22Rv1 (cell line): Measurements from ENCODE around the gene HOXA2.

ENCODE experiments used
- H3K27ac ChIP-seq: fragments of 450-650 bp; 2 replicates; pipeline ENCODE4 v1.5.1; 2017
- CTCF ChIP-seq: fragments of 450-650 bp; IDR thresholded peaks from 2 replicates; pipeline ENCODE4 v1.5.1; 2017; ENCODE audit warnings: mild to moderate bottlenecking
- ZFX ChIP-seq: fragments of 450-650 bp; IDR thresholded peaks from 2 replicates; pipeline ENCODE4 v1.6.1; 2017; ENCODE audit warnings: antibody characterized with exemption, borderline replicate concordance

The HOXA2 gene

GRCh38 chr7:27073076-27073475 lies 29.4 kb downstream of the HOXA2 start:
- no peak overlapping the region for H3K27ac ChIP-seq
- no peak for TF ChIP-seq ZFX
- TF ChIP-seq CTCF = no peak

- H3K27ac ChIP-seq = no peak overlapping the region
- TF ChIP-seq CTCF (no peak), ZFX (no peak)
These were observed 30.7 kb downstream of the HOXA2 start for GRCh38 chr7:27071622-27072390.

- no peak for TF ChIP-seq ZFX
- no peak for TF ChIP-seq CTCF
- H3K27ac ChIP-seq = no peak overlapping the region
These were observed 34.2 kb downstream of the HOXA2 start for GRCh38 chr7:27068259-27068658.

GRCh38 chr7:27066148-27066547 lies 36.3 kb downstream of the HOXA2 start:
- no peak overlapping the region for H3K27ac ChIP-seq
- TF ChIP-seq ZFX (no peak), CTCF (no peak)

- H3K27ac ChIP-seq = no peak overlapping the region
- TF ChIP-seq ZFX (no peak), CTCF (no peak)
These were observed 36.8 kb downstream of the HOXA2 start for GRCh38 chr7:27065709-27066108.

GRCh38 chr7:27064661-27065060 lies 37.8 kb downstream of the HOXA2 start:
- TF ChIP-seq CTCF = no peak
- no peak for TF ChIP-seq ZFX
- no peak overlapping the region for H3K27ac ChIP-seq

GRCh38 chr7:27064159-27064558 lies 38.3 kb downstream of the HOXA2 start:
- TF ChIP-seq ZFX (no peak), CTCF (no peak)
- H3K27ac ChIP-seq = no peak overlapping the region
